Airway epithelial cell (primary cell): Measurements from ENCODE around the gene WDR86. TPM values are rescaled to one million over a fixed set of nuclear protein-coding genes. Genes with fewer than 3 reads are reported as not detected.

Experiments used
- total RNA-seq: library from RNA; depleted of rRNA; stranded (reverse); fragments of >200 nt; gene quantifications from 2 replicates; pipeline ENCODE4 v1.2.3, GENCODE V29; 2015

WDR86 gene, protein sequence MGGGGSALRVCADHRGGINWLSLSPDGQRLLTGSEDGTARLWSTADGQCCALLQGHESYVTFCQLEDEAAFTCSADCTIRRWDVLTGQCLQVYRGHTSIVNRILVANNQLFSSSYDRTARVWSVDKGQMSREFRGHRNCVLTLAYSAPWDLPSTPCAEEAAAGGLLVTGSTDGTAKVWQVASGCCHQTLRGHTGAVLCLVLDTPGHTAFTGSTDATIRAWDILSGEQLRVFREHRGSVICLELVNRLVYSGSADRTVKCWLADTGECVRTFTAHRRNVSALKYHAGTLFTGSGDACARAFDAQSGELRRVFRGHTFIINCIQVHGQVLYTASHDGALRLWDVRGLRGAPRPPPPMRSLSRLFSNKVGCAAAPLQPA
- total RNA-seq, result 0.14 and 1.8 TPM in 2 replicates

DNA sequence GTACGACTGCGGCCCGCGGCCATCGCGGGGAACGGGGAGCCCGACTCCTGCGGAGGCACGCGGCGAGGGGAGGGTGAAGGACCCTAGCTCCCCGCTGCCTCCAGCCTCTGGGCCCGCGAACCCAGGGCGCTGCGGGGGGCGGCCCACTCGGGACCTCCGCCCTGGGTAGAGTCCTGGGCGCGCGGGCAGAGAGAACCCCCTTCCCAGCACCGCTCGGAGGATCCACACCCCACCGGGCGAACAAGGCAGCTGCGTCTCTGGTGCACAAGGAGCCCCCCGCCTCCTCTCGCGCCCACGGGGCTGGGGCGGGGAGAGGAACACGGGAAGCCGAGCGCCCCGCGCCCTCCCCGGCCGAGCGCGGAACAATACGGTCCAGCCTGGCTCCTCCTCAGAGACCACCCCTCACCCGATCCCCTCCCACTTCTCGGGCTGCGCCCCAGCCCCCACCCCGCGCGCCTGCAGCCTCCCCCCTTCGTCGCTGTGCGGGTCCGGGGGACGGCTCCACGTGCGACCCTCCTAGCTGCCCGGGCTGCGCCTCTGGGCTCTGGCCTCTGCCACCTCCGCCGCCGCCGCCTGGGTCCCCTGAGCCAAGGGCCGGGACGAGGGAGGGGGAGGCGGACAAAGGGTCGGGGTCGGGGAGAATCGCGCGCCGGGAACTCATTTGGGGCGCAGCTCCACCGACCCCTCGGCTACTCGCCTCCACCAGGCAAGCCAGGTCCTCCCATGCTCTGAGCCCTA lies at the start of gene WDR86:
TSS of gene WDR86 (minus strand) at position 372 of the 738 bp plus-strand sequence. CDS start 449 bp downstream, outside the sequence.

DNA sequence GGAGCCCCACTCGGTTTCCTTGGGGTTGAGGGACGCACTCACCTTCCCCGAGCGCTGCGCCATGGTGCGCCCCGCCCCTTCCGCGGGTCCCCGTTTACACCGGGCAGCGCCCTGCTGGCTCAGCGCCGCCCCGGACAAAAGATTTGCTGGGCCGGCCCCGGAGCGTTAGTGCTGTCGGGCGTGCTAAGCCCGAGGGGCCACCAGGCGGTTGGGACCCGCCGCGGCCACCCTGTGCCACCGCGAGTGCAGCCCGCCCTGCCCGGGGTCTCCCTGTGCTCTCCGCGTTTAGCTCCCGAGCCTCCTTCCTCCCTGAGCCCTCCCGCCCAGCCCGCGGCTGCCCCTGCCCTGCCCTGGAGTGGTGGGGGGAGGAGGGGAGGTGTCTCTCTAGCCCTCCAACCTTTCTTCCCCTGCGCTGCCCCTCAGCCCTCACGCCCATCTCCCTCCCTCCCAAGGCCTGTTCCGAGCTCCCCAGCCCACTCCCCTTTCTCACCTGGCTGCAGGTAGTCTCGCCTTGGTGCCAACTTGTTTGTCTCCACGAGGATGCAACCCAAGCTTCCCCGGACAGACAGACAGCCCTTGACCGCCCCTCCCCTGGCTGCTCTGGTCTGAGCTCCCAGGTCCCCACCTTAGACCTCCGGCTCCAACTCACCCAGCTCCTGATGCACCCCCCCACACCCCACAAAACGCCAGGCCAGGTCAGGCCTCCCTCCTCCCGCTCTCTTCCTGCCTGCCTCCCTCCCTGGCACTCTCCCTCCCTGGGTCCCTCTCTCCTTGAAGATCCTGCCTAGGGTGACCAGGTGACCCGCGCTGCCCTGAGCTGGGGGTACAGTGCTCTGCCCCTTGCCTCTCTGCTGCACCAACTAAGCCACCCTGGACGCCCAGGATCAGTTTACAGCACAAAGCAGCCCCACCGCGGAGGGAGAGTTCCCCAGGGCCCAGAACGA lies 30.3 kb upstream of the WDR86 start, which contains the start of gene CRYGN:
TSS of gene CRYGN (minus strand) at position 287 of the 944 bp plus-strand sequence. CDS start at position 63, 224 bp downstream.

DNA sequence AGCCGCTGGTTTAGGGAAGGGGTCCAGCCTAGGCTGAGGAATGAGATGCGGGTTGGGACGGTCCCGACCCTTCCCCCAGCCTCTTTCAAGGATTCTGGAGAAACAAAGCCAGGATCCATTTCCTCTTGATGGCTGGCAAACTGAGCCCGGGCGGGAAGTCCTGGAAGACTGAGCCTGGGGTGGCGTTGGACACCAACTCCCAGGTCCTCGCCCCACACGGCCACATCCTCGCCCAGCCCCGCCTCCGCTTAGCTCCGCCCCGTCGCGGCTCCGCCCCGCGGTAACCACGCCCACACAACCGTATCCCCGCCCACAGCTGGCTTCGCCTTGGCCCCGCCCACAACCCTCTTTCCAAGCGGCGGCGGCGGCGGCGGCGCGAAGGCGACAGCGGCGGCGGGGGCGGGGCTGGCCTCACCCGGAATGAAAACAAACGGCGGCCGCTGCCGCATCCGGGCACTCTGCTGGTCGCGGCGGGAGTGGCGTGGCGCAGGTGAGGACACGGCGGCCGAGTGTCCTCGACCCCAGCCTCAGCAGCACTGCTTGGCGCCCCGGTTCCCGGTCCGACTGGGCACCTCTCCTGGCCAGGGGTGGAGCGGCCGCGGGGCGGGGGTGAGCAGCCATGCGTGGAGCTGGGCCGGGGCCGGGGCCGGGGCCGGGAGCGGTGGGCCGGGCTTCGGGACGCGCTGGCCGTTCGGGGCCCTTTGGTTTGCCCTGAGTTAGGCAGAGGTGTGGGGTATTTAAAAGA lies 68.3 kb downstream of the WDR86 start, which contains the start of gene NUB1:
TSS of gene NUB1 (plus strand) at position 456 of the 745 bp plus-strand sequence. CDS start 3,538 bp downstream, outside the sequence.

Other genes starting within 250 kb of the WDR86 start
- not detected in 2 replicates for gene GBX1, start 242.3 kb downstream of the WDR86 start, total RNA-seq
- not detected in 2 replicates for gene ASB10, start 222.8 kb downstream of the WDR86 start, total RNA-seq
- not detected in 2 replicates for gene H2BK1, start 199.6 kb downstream of the WDR86 start, total RNA-seq
- gene ABCF2, start 182.8 kb downstream of the WDR86 start, total RNA-seq, result 42.6 and 62.3 TPM in 2 replicates
- 39.0 and 40.6 TPM in 2 replicates for gene CHPF2, start 177.6 kb downstream of the WDR86 start, total RNA-seq
- 3.7 and 8.1 TPM in 2 replicates for gene SMARCD3, start 161.3 kb downstream of the WDR86 start, total RNA-seq
- 25.6 and 31.9 TPM in 2 replicates for gene NUB1, start 68.2 kb downstream of the WDR86 start, total RNA-seq
- not detected in 2 replicates for gene CRYGN, start 30.1 kb upstream of the WDR86 start, total RNA-seq
- gene RHEB, start 109.9 kb upstream of the WDR86 start, total RNA-seq, result 65.0 and 71.4 TPM in 2 replicates